Measurements from ENCODE around the gene SH2D2A.

DNA sequence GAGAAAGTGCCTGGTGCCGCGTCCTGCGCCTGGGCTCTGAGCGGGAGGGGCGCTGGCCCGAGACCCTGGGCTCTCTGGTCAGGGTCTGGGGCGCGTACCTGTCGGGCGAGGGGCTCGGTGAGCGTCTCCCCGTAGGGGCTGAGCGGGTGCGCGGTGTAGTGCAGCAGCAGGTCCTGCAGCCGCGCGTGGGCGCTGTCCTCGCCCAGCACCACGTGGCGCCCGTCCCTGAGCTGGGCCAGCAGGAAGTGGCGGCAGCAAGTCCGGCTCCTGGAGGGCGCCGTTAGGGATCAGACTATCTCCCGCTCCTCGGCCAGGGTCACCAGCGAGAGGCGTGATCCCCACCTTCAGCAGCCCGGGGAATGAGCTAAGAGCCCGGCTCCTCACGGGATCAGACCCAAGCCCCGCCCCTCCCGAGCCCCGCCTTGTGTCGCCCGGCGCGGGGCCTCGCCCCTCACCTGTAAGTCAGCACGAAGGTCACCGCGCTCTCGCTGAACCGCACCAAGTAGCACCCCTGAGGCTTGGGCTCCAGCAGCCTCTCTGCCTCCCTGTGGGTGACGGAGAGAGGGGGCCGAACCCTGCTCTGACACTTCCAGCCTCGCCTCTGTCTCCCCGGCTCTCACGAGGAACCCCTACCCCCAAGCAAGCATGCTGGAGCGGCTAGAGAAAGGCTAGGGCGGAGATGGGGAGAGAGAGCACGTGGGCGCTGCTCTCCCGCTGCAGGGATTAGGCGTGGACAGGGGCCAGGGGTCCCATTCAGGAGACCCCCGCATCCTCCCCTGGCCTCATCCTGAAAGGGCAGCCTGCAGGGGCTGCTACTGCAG is 2.7 kb downstream of the SH2D2A start:
- TF ChIP-seq, protein P1, sequence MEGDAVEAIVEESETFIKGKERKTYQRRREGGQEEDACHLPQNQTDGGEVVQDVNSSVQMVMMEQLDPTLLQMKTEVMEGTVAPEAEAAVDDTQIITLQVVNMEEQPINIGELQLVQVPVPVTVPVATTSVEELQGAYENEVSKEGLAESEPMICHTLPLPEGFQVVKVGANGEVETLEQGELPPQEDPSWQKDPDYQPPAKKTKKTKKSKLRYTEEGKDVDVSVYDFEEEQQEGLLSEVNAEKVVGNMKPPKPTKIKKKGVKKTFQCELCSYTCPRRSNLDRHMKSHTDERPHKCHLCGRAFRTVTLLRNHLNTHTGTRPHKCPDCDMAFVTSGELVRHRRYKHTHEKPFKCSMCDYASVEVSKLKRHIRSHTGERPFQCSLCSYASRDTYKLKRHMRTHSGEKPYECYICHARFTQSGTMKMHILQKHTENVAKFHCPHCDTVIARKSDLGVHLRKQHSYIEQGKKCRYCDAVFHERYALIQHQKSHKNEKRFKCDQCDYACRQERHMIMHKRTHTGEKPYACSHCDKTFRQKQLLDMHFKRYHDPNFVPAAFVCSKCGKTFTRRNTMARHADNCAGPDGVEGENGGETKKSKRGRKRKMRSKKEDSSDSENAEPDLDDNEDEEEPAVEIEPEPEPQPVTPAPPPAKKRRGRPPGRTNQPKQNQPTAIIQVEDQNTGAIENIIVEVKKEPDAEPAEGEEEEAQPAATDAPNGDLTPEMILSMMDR (conservative IDR thresholded peaks at IDR 0.05; ENCODE audit: low read depth, low read length), result peak; percentile 34
- TF ChIP-seq CEBPB (IDR thresholded peaks at IDR 0.05; ENCODE audit: low read depth, low read length) (no peak), POLR2A (IDR thresholded peaks at IDR 0.05; ENCODE audit: low read depth, low read length) (no peak), RAD21 (IDR thresholded peaks at IDR 0.05; ENCODE audit: low read length) (no peak), MAFK (IDR thresholded peaks at IDR 0.05; ENCODE audit: low read depth, low read length) (no peak), RCOR1 (IDR thresholded peaks at IDR 0.05; ENCODE audit: insufficient replicate concordance, low read length) (no peak), MAZ (IDR thresholded peaks at IDR 0.05; ENCODE audit: borderline replicate concordance, low read depth, low read length) (no peak), NFE2L2 (IDR thresholded peaks at IDR 0.05; ENCODE audit: low read depth, low read length) (no peak), RFX5 (IDR thresholded peaks at IDR 0.05; ENCODE audit: low read depth, low read length) (no peak), FOS (IDR thresholded peaks at IDR 0.05; ENCODE audit: low read depth, low read length) (no peak), USF2 (IDR thresholded peaks at IDR 0.05; ENCODE audit: low read depth, low read length) (peak; percentile 78), CHD1 (IDR thresholded peaks at IDR 0.05; ENCODE audit: low read depth, low read length) (no peak), MXI1 (IDR thresholded peaks at IDR 0.05; ENCODE audit: borderline replicate concordance, low read depth, low read length) (0 out of 2 replicates have a peak, but pooled peaks have one; percentile 35)
- TF ChIP-seq, protein P2, sequence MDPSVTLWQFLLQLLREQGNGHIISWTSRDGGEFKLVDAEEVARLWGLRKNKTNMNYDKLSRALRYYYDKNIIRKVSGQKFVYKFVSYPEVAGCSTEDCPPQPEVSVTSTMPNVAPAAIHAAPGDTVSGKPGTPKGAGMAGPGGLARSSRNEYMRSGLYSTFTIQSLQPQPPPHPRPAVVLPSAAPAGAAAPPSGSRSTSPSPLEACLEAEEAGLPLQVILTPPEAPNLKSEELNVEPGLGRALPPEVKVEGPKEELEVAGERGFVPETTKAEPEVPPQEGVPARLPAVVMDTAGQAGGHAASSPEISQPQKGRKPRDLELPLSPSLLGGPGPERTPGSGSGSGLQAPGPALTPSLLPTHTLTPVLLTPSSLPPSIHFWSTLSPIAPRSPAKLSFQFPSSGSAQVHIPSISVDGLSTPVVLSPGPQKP (IDR thresholded peaks at IDR 0.05; ENCODE audit: borderline replicate concordance, low read depth, low read length), result no peak
